Endodermal cell (in vitro differentiated cells): Measurements from ENCODE around the gene SPRTN. TPM values are rescaled to one million over a fixed set of nuclear protein-coding genes. Genes with fewer than 3 reads are reported as not detected.

Experiments used
- DNase-seq: peaks from one replicate; pipeline ENCODE4 v3.0.0-alpha.2; 2017
- H3K27ac ChIP-seq: 2 replicates; pipeline ENCODE4 v1.5.1; 2013; ENCODE audit warnings: mild to moderate bottlenecking, low read depth, low read length, moderate library complexity
- H3K27me3 ChIP-seq: 2 replicates; pipeline ENCODE4 v1.6.1; 2013; ENCODE audit warnings: mild to moderate bottlenecking, low read length, moderate library complexity; ENCODE audit not compliant: insufficient read depth, control insufficient read depth, poor library complexity, severe bottlenecking
- H3K36me3 ChIP-seq: 2 replicates; pipeline ENCODE4 v1.7.0; 2013; ENCODE audit warnings: mild to moderate bottlenecking, low read length, moderate library complexity; ENCODE audit not compliant: control insufficient read depth, insufficient read depth
- H3K4me1 ChIP-seq: one replicate; pipeline ENCODE4 v1.7.0; 2013; ENCODE audit warnings: low read length; ENCODE audit not compliant: control insufficient read depth, insufficient read depth
- H3K4me3 ChIP-seq: 2 replicates; pipeline ENCODE4 v1.5.1; 2013; ENCODE audit warnings: mild to moderate bottlenecking, low read length, moderate library complexity
- H3K9ac ChIP-seq: 2 replicates; pipeline ENCODE4 v1.6.1; 2013; ENCODE audit warnings: mild to moderate bottlenecking, low read length, moderate library complexity; ENCODE audit not compliant: poor library complexity, severe bottlenecking; ENCODE audit errors: extremely low read depth
- H3K9me3 ChIP-seq: 2 replicates; pipeline ENCODE4 v1.6.1; 2013; ENCODE audit warnings: mild to moderate bottlenecking, low read length, moderate library complexity; ENCODE audit not compliant: control insufficient read depth
- H3K27ac Mint-ChIP-seq: 2 replicates; pipeline ENCODE4 v1.8.0; 2020; ENCODE audit warnings: mixed read lengths
- H3K27me3 Mint-ChIP-seq: 2 replicates; pipeline ENCODE4 v1.8.0; 2021; ENCODE audit warnings: mild to moderate bottlenecking, mixed read lengths; ENCODE audit not compliant: insufficient read depth
- H3K36me3 Mint-ChIP-seq: 2 replicates; pipeline ENCODE4 v1.8.0; 2020; ENCODE audit warnings: low read depth, mixed read lengths
- H3K4me1 Mint-ChIP-seq: 2 replicates; pipeline ENCODE4 v1.8.0; 2020; ENCODE audit warnings: mixed read lengths
- H3K4me3 Mint-ChIP-seq: 2 replicates; pipeline ENCODE4 v1.8.0; 2020; ENCODE audit warnings: mild to moderate bottlenecking, moderate library complexity, mixed read lengths
- H3K9me3 Mint-ChIP-seq: 2 replicates; pipeline ENCODE4 v1.8.0; 2020; ENCODE audit warnings: mild to moderate bottlenecking, mixed read lengths
- WGBS, 2 experiments: methylation state at CpG; one replicate each; pipeline versions ENCODE4 v1.1.5 to v1.1.7; 2013; ENCODE audit warnings: missing lambda C conversion rate in 2 of 2, mixed read lengths in 1 of 2; ENCODE audit not compliant: insufficient coverage in 1 of 2, insufficient read length in 1 of 2; 5-methylcytosine and 5-hydroxymethylcytosine counted together
- total RNA-seq, 2 donors: library from RNA; stranded (reverse); fragmentation: NEBNext Ultra II Directional in 1 of 2; extraction: Animal tissue kit (Norgen Biotek cat#: 25700) in 1 of 2; gene quantifications; 2 replicates in 1 of 2; 3 replicates in 1 of 2; pipeline ENCODE4 v1.2.1, GENCODE V29; 2021
- TF ChIP-seq, protein P1 (sequence below): fragments of 200-600 bp; sonication (generic); conservative IDR thresholded peaks from 2 replicates; pipeline ENCODE4 v1.5.0; 2021; ENCODE audit warnings: antibody characterized with exemption, mild to moderate bottlenecking

SPRTN gene
- total RNA-seq, 2 donors from 2014 or later, result 12.4 to 20.4 TPM

DNA sequence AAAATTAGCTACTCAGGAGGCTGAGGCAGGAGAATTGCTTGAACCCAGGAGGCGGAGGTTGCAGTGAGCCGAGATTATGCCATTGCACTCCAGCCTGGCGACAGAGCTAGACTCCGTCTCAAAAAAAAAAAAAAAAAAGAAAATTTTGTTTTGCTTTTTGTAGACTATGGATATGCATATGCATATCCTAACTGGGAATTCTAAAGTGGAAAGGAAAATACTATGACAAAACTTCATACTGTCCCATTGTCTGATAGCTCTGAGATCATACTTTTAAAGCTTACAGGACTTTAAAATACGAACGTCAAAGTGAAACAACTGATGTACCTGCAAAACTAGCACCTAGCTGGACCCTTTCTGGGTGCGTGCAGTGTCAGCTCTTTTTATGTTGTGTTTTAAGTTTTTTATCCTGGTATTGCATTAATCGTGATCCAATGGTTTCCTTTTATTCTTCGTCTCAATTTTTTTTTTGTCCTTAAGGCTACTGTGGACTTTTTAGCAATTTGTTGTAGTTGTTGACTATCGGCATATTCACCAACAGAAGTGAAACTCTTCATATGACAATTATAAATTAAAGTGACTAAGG is 19.2 kb downstream of the SPRTN start:
- H3K36me3 Mint-ChIP-seq, result peaks cover 25% of the 10 kb centered on the region
- no peak overlapping the region for H3K9ac ChIP-seq
- H3K4me1 ChIP-seq, result no peaks in the 10 kb centered on the region
- TF ChIP-seq, protein P1, sequence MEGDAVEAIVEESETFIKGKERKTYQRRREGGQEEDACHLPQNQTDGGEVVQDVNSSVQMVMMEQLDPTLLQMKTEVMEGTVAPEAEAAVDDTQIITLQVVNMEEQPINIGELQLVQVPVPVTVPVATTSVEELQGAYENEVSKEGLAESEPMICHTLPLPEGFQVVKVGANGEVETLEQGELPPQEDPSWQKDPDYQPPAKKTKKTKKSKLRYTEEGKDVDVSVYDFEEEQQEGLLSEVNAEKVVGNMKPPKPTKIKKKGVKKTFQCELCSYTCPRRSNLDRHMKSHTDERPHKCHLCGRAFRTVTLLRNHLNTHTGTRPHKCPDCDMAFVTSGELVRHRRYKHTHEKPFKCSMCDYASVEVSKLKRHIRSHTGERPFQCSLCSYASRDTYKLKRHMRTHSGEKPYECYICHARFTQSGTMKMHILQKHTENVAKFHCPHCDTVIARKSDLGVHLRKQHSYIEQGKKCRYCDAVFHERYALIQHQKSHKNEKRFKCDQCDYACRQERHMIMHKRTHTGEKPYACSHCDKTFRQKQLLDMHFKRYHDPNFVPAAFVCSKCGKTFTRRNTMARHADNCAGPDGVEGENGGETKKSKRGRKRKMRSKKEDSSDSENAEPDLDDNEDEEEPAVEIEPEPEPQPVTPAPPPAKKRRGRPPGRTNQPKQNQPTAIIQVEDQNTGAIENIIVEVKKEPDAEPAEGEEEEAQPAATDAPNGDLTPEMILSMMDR, result no peak
- no peak overlapping the region for H3K4me3 Mint-ChIP-seq
- no peak for DNase-seq
- WGBS, 2 experiments, result 94 to 97% methylated on average over 4 to 8 of the region's 10 CpGs
- peaks cover 19% of the 10 kb centered on the region for H3K36me3 ChIP-seq
- H3K9me3 Mint-ChIP-seq, result no peaks in the 10 kb centered on the region
- H3K27me3 Mint-ChIP-seq, result no peaks in the 10 kb centered on the region
- H3K4me3 ChIP-seq, result no peak overlapping the region
- no peaks in the 10 kb centered on the region for H3K4me1 Mint-ChIP-seq
- no peaks in the 10 kb centered on the region for H3K27me3 ChIP-seq
- no peaks in the 10 kb centered on the region for H3K9me3 ChIP-seq
- no peak overlapping the region for H3K27ac Mint-ChIP-seq
- no peak overlapping the region for H3K27ac ChIP-seq

DNA sequence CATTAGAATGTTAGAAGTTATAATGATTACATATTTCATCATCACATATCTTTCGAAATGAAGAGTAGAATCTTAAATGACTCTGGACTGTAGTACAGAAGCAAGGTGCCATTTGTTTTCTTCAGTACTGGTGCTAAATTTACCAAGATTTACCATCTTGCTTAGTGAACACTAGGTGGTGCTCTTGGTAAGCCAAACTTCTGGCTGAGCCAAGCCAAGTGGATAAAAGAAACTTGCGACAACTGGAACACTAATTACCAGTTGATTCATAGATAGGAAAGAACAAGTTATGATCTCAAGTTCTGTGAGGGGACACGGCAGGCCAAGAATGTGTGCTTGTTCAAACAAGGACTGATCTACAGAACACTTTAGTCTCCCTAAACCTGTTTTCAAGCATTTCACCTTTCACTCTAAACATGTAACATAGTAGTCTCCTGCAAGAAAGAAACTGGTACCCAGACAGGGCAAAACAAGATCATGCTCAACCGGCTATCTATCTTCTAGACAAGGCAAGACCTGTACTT is 19.8 kb downstream of the SPRTN start:
- H3K27ac ChIP-seq, result no peak overlapping the region
- Mint-ChIP-seq H3K27ac (no peak overlapping the region), H3K9me3 (no peaks in the 10 kb centered on the region), H3K4me1 (no peaks in the 10 kb centered on the region), H3K27me3 (no peaks in the 10 kb centered on the region), H3K36me3 (peaks cover 19% of the 10 kb centered on the region), H3K4me3 (no peak overlapping the region)
- no peaks in the 10 kb centered on the region for H3K4me1 ChIP-seq
- no peaks in the 10 kb centered on the region for H3K27me3 ChIP-seq
- no peak overlapping the region for H3K9ac ChIP-seq
- H3K4me3 ChIP-seq, result no peak overlapping the region
- DNase-seq, result peak; percentile 61
- TF ChIP-seq, protein P1, result peak; percentile 91
- WGBS, 2 experiments, result 47 to 49% methylated on average over 3 to 4 of the region's 4 CpGs
- peaks cover 13% of the 10 kb centered on the region for H3K36me3 ChIP-seq
- H3K9me3 ChIP-seq, result no peaks in the 10 kb centered on the region

DNA sequence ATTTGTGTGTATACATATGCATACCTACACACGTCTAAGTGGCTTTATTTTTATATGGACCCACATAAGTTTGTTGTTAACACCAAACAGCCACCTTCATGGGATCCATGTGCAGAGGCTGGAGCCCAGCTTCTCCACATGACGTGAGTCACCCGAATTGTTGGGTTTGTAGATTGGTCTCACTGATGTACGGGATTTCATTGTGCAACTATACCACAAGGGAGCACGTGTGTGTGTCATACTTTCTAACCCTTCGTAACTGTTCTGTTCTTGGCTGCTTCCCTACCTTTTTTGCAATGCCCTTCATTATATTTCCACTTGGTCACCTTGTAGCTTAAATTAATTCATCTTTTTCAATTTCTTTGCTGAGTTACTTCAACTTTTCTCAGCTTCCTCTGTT is 21.0 kb downstream of the SPRTN start:
- Histone ChIP-seq H3K36me3 (peaks cover 9% of the 10 kb centered on the region), H3K4me1 (no peaks in the 10 kb centered on the region), H3K27me3 (no peaks in the 10 kb centered on the region), H3K4me3 (no peak overlapping the region), H3K27ac (no peak overlapping the region), H3K9ac (no peak overlapping the region), H3K9me3 (no peaks in the 10 kb centered on the region)
- Mint-ChIP-seq H3K27ac (no peak overlapping the region), H3K36me3 (peaks cover 16% of the 10 kb centered on the region), H3K9me3 (no peaks in the 10 kb centered on the region), H3K4me1 (no peaks in the 10 kb centered on the region), H3K27me3 (no peaks in the 10 kb centered on the region), H3K4me3 (no peak overlapping the region)
- WGBS, 2 experiments, result 95 to 96% methylated on average over 5 to 6 of the region's 6 CpGs
- TF ChIP-seq, protein P1, result no peak
- no peak for DNase-seq
